NCI-H1048 (cell line): ENCODE data around the gene LANCL3.
"Not testable (repeated sequence)": the region's sequence is repeated elsewhere in the genome, so short reads cannot be mapped to it uniquely, and the experiment has no call there.

Source experiments
- DNase-seq: peaks from one replicate; lab custom pipeline; 2025; lab: John Stamatoyannopoulos, UW

LANCL3 gene

GRCh38 chrX:37571426-37572107 is at the start of gene LANCL3:
Gene LANCL3, plus strand, starts transcription at chrX:37571661. Its CDS starts 210 bp downstream, at chrX:37571871.
- not testable (repeated sequence) for DNase-seq

DNA sequence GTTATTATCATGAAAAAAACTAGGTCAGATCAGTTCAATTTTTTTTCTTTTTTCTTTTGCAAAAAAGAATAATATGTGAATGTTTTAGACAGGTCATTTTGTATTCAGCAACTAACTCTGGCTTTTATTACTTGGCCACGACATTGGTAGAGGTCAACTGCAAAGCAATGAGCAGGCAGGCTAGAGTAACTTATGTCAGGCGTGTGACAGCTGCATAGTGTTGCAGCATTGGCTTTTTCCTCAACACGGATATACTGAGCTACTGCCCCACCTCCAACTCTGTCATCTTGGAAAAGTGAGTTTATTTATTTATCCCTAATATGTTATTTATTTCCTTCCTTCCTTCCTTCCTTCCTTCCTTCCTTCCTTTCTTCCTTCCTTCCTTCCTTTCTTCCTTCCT is 47.8 kb upstream of the LANCL3 start:
- DNase-seq: not testable (repeated sequence)

- DNase-seq: no peak
Observed at GRCh38 chrX:37541991-37542390, 29.5 kb upstream of the LANCL3 start.

DNA sequence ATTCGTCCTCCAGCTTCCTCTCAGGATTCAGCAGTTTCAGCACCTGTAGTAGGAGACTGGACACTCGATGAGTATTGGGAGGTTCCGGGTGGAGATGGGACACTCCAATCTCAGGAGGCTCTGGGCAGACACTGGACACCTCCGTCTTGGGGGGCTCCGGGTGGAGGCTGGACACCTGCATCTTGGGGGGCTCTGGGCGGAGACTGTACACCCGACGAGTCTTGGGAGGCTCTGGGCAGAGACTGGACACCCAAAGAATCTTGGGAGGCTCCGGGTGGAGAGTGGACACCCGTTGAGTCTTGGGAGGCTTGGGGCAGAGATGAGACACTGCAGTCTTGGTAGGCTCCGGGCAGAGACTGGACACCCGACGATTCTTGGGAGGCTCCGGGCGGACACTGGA is 28.7 kb upstream of the LANCL3 start:
- DNase-seq: no peak

GRCh38 chrX:37543324-37543723 is 28.1 kb upstream of the LANCL3 start:
- DNase-seq: no peak

DNA sequence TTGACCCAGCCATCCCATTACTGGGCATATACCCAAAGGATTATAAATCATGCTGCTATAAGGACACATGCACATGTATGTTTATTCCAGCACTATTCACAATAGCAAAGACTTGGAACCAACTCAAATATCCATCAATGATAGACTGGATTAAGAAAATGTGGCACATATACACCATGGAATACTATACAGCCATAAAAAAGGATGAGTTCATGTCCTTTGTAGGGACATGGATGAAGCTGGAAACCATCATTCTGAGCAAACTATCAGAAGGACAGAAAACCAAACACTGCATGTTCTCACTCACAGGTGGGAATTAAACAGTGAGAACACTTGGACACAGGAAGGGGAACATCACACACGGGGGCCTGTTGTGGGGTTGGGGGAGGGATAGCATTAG is 26.9 kb upstream of the LANCL3 start:
- DNase-seq: not testable (repeated sequence)

DNA sequence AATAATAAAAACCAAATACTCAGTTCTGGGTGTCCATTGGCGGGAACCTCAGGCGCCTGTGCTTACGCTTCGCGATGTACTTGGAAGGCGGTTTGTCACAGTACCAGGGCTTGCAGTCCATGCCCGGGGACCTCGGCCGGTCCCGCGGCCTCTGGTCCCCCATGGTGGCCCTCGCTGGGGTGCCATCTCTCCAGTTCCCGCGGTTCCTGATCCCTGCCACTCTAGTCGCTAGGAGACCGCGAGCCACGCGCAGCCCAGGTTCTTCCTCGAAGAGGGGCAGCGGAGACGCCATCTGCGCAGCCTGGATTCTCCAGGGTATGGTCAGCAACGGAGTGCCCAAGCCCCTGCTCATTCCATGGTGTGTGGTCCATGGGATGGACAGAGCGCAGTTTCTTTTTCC is 26.4 kb upstream of the LANCL3 start:
- DNase-seq: no peak

DNA sequence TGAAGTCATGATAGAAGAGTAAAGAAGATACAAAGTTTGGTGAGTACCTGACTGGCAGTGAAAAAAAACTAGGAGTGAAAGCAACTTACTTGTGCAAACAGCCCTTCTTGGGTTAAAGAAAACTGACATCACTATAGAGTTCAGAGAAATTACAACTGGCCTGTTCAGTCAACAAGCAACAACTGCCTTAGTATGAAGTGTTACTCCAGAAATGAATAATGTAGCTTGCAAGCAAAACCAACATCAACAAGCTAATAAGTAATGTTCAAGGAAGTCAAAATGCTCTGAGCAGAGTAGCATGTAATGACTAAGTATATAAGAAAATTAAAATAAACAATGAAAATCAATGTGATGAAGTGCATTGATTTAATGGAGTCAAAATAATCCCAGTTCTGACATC is 21.8 kb upstream of the LANCL3 start:
- not testable (repeated sequence) for DNase-seq

- DNase-seq: no peak
Observed at GRCh38 chrX:37553476-37553875, 18.0 kb upstream of the LANCL3 start.

GRCh38 chrX:37565254-37565653 is 6.2 kb upstream of the LANCL3 start:
- DNase-seq: not testable (repeated sequence)

DNA sequence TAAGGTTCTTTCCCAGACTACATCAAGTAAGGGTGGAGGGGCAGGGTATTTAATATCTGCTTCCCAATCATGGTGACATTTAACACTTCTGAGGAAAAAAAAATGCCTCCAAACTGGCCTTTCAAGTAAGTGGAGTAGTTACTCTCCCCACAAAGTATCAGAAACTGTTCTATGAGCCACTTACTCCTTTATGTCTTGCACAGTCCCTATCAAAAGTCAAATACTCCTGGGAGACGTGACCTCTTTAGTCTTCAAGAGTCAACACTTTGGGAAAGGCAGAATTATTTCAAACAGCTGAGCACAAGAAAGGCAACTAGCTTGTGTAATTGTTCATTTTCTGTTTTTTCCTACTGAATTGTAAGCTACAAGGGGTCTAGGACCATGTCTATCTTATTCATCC is 1.1 kb upstream of the LANCL3 start:
- not testable (repeated sequence) for DNase-seq

GRCh38 chrX:37572108-37572587 is 687 bp downstream of the LANCL3 start:
- not testable (repeated sequence) for DNase-seq

DNA sequence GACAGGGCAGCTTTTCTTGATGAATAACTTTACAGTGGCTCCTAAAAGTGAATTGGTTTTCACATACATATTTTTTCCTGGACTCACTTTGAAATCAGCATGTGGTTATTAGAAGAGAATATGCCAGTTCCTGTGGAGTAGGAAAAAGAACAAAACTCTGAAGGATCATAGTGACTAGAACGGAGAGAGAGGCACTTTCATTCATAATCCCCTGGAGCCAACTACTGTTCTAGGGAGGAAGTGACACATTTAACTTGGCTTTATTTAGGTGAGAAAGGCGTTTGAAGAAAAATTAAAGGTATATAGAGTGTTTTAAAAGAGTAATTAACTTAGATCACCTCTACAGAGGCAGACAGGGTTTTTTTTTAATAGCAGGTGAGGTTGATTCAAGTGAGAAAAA is 1.7 kb downstream of the LANCL3 start:
- not testable (repeated sequence) for DNase-seq

DNA sequence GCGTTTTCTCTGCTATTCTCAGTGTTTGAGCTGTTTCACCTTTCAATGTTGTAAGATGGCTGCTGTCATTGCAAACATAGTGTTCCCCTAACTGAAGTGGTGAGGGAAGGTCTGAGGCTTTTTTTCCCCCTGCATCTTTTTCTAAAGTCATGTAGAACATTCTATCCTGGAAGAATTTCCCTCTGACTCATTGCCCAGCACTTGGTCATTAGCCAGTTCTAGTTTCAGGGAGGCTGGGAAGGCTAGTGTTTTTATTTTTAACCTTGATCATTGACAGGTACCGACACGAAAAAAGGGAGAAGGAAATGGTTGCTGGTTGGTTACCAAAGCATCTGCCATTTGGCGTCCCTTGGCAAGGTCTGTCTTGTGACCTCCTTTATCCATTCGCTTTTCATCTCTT is 6.6 kb downstream of the LANCL3 start:
- DNase-seq: no peak

- no peak for DNase-seq
Observed at GRCh38 chrX:37580080-37580479, 8.6 kb downstream of the LANCL3 start.

DNA sequence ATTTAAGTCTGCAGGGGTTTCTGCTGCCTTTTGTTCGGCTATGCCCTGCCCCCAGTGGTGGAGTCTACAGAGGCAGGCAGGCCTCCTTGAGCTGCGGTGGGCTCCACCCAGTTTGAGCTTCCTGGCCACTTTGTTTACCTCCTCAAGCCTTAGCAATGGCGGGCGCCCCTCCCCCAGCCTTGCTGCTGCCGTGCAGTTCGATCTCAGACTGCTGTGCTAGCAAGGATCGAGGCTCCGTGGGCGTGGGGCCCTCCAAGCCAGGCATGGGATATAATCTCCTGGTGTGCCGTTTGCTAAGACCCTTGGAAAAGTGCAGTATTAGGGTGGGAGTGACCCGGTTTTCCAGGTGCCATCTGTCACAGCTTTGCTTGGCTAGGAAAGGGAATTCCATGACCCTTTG is 15.9 kb downstream of the LANCL3 start:
- not testable (repeated sequence) for DNase-seq

- DNase-seq: no peak
Observed at GRCh38 chrX:37590047-37590446, 18.6 kb downstream of the LANCL3 start.

DNA sequence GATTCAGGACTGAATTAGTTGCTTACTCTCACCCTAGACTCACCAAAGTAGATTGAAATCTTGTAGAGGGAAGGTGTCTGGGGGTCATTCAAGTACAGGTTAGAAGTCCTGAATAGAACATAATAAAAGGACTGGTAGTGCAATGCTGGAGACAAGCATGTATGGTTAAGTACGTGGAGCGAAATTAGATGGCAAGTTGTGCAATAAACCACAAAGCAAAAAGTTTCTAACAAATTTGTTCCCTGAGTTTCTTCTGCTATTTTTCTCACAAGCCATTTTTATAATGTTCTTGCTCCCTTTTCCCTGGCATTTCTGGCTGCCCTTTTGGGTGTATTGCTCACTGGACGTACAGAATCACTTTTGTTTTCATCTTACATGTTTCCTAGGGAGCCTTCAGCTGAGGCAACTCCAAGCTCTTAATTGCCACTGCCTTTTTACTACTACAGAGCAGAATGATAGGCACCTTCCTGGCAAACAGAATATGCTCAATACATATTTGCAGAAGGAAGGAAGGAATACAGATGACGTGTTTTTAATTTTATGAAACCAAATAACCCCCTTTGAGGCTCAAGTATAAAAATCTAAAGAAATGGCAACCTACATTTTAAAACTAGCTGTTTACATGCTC is 23.4 kb downstream of the LANCL3 start:
- no peak for DNase-seq

- DNase-seq: no peak
Observed at GRCh38 chrX:37599729-37600128, 28.3 kb downstream of the LANCL3 start.

DNA sequence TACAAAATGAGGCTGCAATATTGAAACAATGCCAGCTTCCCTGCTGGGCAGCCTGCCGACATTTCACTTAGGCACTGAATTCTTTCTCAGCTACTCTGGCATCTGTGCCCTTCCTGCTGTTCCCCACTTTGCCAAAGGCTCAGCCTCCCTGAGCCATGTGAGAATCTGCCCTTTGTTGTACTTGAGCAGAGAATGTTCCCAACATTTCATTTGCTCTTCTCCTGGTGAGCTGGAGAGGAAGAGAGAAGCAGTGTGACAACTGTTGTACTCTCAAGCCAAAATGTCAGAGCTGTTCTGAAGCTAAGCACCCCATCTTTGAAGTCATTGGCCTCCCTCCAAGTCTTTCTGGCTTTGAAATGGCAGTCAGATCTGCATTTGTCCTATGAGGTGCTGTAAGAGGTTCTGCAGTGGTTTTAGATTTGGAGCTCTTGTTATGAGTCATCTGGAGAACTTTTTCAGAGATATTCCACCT is 32.5 kb downstream of the LANCL3 start:
- DNase-seq: no peak

DNA sequence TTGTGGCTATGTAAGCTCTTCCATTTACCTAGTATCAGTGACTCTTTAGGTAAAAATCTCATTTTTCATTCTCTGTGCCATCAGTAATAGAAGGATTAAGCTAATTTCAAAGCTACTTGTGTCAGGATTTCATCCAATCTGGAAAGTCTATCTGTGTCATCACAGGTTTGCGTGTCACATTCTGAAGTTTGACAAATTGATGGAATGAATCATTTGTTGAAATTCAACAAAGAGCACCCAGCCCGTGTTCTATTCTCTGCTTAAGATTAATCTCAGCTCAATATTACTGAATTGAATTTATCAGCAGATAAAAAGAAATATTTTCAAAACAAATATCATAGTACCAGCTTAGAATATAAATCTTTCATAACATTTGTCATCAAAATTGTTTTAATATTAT is 35.8 kb downstream of the LANCL3 start:
- DNase-seq: no peak

- no peak for DNase-seq
Observed at GRCh38 chrX:37608156-37608555, 36.7 kb downstream of the LANCL3 start.

DNA sequence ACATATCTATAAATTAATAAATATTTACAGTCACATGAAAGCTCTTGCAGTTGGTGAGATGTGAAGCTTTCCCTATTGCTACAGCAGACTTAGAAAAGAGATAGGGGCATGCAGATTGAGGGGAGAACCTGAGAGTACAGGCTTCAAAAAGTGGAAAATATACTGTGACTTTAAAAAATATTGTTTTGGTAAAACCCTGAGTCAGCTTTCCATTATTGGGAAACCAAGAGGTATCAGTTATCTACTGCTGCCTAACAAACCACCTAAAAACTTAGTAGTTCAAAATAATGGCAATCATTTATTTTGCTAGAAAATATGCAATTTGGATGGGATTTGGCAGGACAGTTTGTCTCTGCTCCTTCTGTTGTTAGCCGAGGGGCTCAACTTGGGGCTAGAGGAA is 38.3 kb downstream of the LANCL3 start:
- DNase-seq: no peak

DNA sequence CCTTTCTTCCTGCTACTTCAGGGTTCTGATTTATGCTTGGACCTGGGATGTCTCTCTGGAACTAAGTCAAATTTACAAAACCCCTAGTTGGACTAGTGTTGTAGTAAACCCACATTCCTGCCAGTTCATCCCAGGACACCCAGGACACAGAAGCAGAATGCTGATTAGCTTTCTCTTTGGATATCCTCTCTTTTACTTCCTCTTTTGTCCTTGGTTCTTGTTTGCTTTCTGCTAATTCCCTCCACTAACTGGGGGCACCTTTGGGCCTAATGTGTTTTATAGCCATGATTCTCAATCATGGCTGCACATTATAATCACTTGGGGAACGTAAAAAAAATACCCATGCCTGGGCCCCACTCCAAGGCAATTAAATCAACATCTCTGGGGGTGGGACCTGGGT is 42.5 kb downstream of the LANCL3 start:
- DNase-seq: no peak
